ENCODE data around the gene ZNF699.
"Not testable (repeated sequence)": the region's sequence is repeated elsewhere in the genome, so short reads cannot be mapped to it uniquely, and the experiment has no call there.

Gene ZNF699

DNA sequence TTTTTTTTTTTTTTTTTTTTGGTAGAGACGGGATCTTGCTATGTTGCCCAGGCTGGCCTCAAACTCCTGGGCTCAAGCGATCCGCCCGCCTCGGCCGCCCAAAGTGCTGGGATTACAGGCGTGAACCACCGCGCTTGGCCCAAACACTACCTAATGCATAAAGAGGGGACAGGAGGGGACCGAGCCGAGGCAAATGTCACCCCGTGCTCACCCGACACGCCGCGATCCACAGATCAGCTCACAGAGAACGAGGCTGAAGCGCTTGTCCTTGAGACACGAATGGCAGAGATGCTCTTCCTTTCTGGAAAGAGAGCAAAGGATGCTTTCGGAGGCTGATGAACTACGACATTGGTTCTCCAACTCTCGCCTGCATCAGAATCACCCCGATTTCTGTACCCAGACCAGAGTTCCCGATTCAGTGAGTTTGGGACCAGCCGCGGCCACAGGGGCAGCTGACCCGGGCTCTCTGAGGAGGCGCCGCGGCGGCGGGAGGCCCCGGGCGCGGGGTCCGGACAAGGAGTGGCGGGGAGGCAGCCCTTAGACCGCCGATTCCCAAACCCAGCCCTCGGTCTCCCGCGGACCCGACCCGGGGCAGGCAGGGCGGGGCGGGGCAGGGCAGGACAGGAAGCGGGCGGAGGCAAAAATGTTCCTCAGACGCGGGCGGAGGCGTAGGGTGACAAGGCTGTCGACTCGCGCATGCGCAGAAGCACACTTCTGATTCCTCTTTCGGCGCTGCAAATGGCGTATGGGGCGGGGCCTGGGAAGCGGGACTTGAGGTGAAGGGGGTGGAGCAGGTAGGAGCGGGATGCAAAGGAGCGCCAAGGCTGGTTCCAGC, at the start of gene ZNF699:
TSS of gene ZNF699 (minus strand) at position 700 of the 835 bp plus-strand sequence. CDS start 4,719 bp downstream, outside the sequence.
- peak; percentile 99 for DNase-seq

DNA sequence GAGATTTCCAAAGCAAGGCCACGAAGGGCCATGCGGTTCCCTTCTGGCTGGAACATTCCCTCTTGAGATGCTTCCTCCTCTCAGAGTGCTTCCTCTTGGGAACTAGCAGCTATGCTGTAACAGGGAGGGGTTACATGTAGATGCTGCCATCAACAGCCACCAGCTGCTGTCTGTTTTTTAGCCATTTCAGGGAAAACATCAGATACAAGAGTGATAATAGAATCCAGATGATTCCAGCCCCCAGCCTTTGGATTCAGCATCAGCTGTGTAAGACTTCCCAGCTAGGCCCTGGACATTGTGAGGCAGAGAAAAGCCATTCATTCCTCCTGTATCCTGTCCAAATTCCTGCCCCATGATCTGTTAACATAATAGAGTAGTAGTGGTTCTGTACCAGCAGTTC, 45.0 kb upstream of the ZNF699 start:
- DNase-seq: no peak

DNA sequence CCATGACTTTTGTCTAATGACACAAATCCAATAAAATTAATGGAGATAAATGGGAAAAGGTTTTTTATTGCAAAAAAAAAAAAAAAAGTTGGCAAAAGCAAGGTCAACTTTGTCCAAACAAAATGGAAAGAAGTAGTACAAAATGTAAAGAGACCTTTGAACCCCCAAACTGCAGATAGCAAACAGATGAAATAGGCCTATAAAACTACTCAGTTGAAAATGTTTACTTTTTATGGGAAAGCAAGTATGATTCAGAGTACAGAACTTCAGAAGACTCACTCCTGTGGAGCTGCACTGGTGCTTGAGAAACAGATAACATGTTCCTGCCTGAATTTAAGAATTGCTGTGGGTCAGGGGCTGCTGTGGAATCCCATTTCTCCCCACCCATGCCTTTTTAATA, 43.4 kb upstream of the ZNF699 start:
- DNase-seq: no peak

DNA sequence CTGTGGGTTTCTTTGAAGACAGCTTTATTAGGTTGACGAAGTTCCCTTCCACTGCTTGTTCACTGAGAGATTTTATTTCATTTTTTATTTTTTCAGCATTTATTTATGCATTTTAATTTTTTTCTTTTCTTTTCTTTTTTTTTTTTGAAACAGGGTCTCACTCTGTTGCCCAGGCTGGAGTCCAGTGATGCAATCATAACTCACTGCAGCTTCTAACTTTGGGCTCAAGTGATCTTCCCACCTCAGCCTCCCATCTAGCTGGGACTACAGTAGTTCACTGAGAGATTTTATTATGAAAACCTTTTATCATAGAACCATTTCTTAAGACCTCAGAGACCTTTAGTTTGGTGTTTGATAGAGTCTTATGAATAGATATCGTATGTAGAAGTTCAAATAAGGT, 42.9 kb upstream of the ZNF699 start:
- no peak for DNase-seq

DNA sequence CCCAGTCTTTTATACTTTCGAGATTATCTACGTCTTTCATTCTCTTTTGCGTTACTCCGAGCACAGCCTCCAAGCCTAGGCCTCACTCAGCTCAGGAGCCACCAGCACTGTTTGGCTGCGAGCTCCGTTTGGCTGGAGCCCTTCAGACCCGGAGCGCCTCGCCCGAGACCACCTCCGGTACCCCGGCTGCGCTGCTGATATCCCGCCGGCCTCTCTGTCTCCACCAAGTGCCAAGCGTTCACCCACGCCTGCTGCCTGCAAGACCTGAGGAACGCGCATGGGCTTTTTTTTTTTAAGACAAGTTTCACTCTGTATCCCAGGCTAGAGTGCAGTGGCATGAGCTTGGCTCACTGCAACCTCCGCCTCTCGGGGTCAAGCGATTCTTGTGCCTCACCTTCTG, 39.0 kb upstream of the ZNF699 start:
- DNase-seq: no peak

DNA sequence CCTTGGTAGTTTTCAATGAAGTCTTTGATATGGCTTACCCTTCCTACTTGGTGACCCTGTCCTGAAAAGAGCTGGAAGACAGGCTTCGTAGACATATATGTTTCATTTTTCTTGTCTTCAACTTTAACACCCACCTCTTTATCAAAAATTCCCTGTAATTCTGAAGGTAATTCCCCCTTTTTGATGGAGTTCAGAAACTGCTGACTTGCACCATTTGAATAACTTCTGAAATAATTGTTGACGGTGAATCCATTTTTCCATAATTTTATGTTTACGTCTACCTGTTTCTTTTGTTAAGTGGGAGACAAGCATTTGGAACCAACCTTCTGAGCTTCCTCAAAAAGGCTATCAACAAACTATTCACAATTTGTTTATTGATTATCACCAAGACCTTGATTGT, 38.6 kb upstream of the ZNF699 start:
- no peak for DNase-seq

DNA sequence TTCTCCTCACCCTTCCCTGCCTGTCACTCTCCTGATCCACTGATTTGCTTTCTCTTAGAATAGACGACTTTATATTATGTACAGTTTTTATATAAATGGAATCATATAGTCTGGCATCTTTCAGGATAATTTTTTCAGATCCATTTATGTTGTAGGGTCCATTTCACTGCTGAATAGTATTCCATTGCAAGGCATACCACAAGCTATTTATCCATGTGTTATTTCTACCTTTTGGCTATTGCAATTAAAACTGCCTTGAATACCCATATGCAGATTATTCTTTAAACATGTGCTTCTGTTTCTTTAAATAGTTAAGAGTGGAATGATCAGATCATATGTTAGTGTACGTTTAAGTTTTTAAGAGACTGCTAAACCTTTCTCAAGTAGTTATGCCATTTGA, 35.4 kb upstream of the ZNF699 start:
- DNase-seq: no peak

DNA sequence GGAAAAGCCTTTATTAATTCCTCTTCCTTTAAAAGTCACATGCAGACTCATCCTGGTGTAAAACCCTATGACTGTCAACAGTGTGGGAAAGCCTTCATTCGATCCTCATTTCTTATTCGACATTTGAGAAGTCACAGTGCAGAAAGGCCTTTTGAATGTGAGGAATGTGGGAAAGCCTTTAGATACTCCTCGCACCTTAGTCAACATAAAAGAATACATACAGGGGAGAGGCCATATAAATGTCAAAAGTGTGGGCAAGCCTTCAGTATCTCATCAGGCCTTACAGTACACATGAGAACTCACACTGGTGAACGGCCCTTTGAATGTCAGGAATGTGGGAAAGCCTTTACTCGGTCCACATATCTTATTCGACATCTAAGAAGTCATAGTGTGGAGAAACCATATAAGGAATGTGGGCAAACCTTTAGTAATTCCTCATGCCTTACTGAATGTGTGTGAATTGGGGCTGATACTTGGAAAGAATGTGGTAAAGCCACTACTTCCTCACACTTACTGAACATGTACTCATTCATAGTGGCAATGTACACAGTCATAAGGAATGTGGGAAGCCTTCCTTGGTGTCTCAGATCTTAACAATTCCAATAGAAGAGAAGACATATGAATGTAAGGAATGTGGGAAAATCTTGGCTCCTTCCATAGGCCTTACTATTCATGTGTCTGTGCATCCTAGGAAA, 33.1 kb upstream of the ZNF699 start:
- DNase-seq: no peak

DNA sequence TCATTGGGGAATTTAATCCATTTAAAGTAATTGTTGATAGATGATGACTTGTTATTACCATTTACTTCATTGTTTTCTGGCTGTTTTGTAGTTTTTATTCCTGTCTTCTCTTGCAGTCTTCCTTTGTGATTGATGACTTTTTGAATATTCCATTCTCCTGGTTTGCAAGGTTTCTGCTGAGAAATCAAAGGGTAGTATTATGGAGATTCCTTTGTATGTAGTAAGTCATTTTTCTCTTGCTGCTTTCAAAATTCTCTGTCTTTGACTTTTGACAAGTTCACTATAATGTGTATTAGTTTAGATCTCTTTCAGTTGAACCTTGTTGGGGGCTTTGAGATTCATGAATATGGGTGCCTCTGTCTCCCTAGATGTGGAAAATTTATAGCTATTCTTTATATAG, 20.4 kb upstream of the ZNF699 start:
- DNase-seq: no peak

DNA sequence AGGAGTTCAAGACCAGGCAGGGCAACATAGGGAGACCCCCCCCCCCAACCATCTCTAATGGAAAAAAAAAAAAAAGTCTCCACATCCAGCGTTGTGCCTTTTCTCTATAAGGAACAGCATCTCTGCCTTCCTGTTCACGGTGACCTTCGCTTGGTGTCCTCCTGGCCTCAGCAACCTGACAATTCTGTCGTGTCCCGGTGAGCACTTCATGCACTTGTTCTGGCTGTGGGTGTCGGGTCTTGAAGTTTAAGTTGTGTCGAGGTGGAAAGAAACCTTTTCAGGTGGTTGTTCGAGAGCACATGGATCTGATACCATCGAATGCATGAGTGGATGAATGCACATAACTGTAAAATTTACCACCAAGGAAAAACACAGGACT, 14.9 kb upstream of the ZNF699 start:
- DNase-seq: no peak

DNA sequence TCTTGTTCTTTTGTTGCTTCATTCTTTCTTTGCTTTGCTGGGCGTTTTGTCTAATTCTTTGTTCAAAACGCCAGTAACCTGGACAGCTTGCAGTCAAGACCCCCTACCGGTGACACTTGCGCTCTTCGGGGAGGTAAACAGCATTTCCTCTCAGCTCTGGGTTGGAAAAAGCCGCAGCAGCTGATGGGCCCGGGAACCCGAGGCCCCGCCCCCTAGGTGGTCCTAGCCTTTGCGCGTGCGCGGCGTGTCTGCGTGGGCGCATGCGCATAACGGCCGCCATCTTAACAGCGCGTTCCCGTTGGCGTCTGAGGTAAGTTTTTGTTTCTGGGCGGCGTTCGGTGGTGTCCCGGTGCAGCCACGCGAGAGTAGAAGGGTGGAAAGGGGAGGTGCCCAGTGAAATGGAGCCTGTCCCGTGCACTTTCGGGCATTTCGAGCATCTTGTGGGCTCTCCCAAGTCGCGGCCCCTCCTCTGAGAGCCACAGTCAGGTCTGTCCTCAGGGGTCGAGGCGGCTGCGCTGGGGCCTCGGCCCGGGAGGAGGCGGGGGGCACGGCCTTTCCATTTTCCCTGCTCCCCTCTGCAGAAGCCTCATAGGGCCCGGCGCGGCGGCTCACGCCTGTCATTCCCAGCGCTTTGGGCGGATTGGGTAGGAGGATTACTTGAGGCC, 14.4 kb upstream of the ZNF699 start, which contains the start of gene ZNF559:
TSS of gene ZNF559 (plus strand) at position 261 of the 665 bp plus-strand sequence. CDS start 14,371 bp downstream, outside the sequence.
- DNase-seq: peak; percentile 96

DNA sequence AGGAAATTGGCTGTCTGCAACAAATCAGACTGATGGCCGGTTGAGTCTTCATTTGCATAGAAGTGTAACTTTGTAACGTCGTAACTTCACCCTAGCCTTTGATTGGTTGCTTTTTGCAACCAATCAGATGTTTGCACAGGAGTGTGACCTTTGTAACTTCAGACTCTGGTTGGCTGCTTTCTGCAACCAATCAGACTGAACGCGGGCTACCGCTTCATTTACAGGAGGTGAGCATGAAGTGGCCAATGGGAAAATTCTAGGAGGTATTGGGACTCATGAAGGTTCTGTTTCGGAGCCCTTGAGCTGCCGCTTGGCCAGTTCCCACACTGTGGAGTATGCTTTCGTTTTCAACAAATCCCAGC, 13.9 kb upstream of the ZNF699 start:
- DNase-seq: peak; percentile 70

DNA sequence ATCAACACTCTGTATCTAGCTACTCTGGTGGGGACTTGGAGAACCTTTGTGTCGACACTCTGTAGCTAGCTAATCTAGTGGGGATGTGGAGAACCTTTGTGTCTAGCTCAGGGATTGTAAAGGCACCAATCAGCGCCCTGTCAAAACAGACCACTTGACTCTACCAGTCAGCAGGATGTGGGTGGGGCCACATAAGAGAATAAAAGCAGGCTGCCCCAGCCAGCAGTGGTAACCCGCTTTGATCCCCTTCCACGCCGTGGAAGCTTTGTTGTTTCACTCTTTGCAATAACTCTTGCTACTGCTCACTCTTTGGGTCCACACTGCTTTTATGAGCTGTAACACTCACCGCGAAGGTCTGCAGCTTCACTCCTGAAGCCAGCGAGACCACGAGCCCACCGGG, 12.6 kb upstream of the ZNF699 start:
- DNase-seq: not testable (repeated sequence)

DNA sequence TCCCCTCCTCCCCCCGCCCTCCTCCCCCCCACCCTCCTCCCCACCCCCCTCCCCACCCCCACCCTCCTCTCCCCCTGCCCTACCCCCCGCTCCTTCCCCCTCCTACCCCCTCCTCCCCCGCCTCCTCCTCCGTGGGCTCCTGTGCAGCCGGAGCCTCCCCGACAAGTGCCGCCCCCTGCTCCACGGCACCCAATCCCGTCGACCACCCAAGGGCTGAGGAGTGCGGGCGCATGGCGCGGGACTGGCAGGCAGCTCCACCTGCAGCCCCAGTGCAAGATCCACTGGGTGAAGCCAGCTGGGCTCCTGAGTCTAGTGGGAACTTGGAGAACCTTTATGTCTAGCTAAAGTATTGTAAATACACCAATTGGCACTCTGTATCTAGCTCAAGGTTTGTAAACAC, 12.1 kb upstream of the ZNF699 start:
- not testable (repeated sequence) for DNase-seq

DNA sequence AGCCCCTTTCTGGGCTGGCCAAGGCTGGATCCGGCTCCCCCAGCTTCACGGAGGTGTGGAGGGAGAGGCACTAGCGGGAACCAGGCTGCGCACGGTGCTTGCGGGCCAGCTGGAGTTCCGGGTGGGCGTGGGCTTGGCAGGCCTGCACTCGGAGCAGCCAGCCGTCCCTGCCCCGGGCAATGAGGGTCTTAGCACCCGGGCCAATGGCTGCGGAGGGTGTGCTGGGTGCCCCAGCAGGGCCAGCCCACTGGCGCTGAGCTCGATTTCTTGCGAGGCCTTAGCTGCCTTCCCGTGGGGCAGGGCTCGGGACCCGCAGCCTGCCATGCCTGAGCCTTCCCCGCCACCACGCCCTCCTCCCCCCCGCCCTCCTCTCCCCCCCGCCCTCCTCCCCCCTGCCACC, 11.7 kb upstream of the ZNF699 start:
- no peak for DNase-seq

DNA sequence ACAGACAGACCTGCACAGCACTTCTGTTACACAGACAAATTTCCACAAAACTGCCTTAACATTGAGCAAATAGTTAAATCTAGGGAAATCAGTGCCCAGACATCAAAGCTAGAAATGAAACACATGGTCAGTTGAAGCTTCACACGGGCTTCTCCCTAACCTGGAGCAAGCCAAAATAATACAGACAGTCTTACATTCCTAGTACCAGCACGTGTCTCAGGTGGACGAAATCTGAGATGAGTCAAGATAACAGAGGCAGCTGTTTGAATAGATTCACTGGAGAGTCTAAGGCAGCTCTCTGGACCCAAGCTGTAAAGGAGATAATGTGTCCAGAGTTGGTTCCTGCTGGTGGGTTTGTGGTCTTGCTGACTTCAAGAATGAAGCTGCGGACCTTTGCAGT, 4.1 kb upstream of the ZNF699 start:
- DNase-seq: no peak

DNA sequence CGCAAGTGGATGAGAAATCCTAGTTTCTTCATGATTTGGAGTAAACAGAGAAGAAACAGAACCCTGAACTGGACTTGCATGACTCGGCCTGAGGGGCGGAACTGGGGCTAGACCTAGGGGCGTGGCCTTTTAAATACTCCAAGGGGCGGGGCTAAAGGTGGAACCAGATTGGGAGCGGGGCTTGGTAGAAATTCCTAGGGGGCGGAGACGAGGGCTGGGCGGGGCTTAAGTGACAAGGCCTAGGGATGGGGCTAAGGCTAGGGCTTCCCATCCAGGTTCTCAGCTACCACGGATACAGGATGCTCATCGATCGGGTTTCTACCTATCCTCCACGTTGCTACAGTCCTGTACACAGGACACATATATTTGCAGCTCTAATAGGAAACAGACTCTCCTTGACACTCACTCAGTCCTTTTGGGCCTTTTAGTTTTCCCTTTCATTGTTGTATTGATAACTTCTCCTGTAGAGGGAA, 372 bp upstream of the ZNF699 start:
- no peak for DNase-seq

DNA sequence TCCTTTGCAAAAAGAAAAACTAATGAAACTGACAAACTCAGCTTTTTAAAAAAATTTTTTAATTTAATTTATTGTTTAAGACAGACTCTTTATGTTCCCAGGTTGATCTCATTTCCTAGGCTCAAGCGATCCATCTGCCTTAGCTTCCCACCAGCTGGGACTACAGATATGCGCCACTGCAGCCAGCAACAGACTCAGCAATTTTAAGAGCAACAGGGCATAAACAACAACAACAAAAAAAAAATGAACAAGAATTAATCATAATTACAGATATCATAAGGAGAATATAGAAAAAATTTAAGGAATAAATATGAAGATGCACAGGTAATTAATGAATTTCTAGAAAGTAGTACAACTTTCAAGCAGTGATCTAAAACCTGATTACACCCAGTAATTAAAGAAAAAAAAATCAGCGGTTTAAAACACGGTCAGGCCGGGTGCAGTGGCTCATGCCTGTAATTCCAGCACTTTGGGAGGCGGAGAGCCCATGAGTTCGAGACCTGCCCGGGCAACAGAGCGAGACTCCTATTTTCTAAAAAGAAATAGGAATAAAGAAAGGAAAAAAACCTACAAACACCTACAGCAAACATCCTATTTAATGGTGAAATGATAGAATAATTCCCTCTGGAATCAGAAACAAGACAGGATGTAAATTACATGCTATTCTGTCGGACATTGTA, 1.4 kb downstream of the ZNF699 start:
- DNase-seq: peak; percentile 22

DNA sequence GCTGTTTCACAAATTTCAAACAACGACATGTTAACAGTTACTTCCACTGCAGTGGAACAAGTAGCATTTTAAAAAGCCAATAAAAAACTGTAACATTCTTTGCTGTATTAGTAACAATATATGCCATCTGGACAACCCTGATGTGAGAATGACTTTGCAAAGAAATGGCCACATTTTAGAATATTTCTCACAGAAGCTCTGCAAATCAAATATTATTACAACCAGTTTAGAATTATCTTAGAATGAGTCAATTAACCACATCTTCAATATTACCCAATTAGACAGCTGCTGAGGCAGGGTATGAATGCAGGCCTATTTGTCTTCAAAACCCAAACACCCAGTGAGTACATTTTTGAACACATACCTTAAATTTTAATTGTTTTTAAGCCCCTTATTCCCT, 3.2 kb downstream of the ZNF699 start:
- DNase-seq: no peak

DNA sequence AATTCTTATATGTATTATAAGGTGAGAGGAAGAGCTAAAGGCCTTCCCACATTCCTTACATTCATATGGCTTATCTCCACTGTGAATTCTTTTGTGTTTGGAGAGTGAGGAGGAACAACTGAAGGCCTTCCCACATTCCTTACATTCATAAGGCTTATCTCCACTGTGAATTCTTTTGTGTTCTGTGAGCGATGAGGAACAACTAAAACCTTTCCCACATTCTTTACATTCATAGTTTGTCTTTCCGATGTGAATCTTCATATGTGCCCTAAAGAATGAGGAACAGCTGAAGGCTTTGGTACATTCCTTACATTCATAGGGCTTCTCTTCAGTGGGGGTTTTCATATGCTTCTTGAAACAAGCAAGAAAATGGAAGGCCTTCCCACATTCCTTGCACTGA, 13.3 kb downstream of the ZNF699 start:
- DNase-seq: no peak

DNA sequence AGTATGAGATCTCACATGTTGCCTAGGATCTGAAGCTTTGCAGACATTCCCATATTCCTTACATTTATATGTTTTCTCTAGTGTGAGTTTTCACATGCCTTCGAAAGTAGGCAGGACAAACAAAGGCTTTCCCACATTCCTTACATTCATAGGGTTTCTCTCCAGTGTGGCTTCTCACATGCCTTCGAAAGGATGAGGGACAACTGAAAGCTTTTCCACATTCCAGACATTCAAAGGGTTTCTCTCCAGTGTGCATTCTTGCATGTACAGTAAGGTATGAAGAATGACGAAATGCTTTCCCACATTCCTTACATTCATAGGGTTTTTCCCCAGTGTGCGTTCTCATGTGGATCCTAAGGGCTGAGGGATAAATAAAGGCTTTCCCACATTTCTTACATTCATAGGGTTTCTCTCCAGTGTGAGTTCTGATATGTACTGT, 14.2 kb downstream of the ZNF699 start:
- DNase-seq: no peak

DNA sequence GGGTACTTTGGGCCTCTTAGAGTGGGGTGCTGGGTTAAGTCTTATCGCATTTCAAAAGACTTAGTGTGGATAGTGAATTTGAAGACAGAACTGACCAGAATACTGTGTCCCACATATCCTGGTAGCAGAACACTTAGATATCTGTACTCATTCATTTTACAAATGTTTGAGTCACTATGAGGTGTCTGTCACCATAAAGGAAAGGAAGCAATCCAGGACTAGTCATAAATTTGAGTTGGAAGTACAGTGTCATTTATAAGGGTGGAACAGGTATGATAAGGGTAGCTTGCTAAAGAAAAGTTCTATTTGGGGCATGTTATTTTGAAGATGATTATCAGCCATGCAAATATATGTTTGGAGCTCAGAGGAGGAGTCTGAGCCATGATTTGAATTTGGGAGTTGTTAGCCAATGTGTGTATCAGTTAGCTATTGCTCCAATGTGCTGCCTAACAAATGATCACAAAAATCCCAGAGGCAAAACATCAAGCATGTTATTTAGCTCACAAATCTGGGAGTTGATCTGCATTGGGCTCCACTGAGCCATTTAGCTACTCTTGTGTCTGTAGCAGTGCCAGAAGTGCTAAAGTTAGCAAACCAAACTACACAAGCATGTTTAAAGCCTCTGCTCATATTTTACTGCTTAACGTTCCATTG, 20.3 kb downstream of the ZNF699 start:
- no peak for DNase-seq

DNA sequence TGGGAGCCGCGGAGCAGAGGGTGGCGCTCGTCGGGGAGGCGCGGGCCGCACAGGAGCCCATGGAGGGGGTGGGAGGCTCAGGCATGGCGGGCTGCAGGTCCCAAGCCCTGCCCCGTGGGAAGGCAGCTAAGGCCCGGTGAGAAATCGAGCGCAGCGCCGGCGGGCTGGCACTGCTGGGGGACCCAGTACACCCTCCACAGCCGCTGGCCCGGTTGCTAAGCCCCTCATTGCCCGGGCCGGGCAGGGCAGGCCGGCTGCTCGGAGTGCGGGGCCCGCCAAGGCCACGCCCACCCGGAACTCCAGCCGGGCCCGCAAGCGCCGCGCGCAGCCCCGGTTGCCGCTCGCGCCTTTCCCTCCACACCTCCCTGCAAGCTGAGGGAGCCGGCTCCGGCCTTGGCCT, 26.2 kb downstream of the ZNF699 start:
- peak; percentile 28 for DNase-seq
